Panc1 (cell line): ENCODE results near the gene PPP1R15B. TPM values are rescaled to one million over a fixed set of nuclear protein-coding genes. Genes with fewer than 3 reads are reported as not detected.

Experiments
- ATAC-seq: fragments of 200-7000 bp; cut with Tn5 transposase; 2 replicates; pipeline ENCODE4 v1.9.1; 2020; ENCODE audit warnings: mild to moderate bottlenecking, moderate library complexity
- BruUV-seq: library from RNA; stranded (reverse); fragments of 400-500 nt; replicated peaks from 2 replicates; lab custom pipeline; 2021; lab: Mats Ljungman, UMichigan
- CTCF ChIA-PET: fragments of 300-600 bp; sonication (Branson Sonifier 250); formaldehyde crosslinking; loops from one replicate; lab custom pipeline; 2022; ENCODE audit warnings: antibody characterized with exemption; lab: Charles Lee
- POLR2A ChIA-PET: fragments of 300-600 bp; sonication (Branson Sonifier 250); formaldehyde crosslinking; loops from one replicate; lab custom pipeline; 2022; ENCODE audit warnings: antibody characterized with exemption; lab: Charles Lee
- DNase-seq: peaks from one replicate; pipeline ENCODE4 v3.0.0-alpha.2; 2010; ENCODE audit warnings: low read depth, low spot score
- H3K27ac ChIP-seq: 2 replicates; pipeline ENCODE4 v1.5.1; 2011; ENCODE audit warnings: mild to moderate bottlenecking, low read length, inconsistent platforms
- H3K27me3 ChIP-seq: fragments of 200-500 bp; sonication (Bioruptor generic); 2 replicates; pipeline ENCODE4 v1.6.0; 2014; ENCODE audit warnings: low read length, inconsistent platforms; ENCODE audit not compliant: control insufficient read depth, insufficient read depth
- H3K36me3 ChIP-seq: fragments of 200-500 bp; sonication (Bioruptor generic); 2 replicates; pipeline ENCODE4 v1.5.1; 2014; ENCODE audit warnings: inconsistent platforms, mild to moderate bottlenecking, low read length, moderate library complexity; ENCODE audit not compliant: control insufficient read depth, insufficient read depth
- H3K4me1 ChIP-seq: 2 replicates; pipeline ENCODE4 v1.5.1; 2011; ENCODE audit warnings: inconsistent platforms, mild to moderate bottlenecking, low read length, moderate library complexity; ENCODE audit not compliant: control insufficient read depth, insufficient read depth
- H3K4me3 ChIP-seq, 2 experiments: 2 replicates each; pipeline ENCODE4 v1.5.1; 2011 to 2012; ENCODE audit warnings: low read depth in 2 of 2, low read length in 2 of 2, mild to moderate bottlenecking in 2 of 2, inconsistent platforms in 1 of 2, moderate library complexity in 1 of 2
- H3K9me3 ChIP-seq: fragments of 200-500 bp; sonication (Bioruptor generic); 2 replicates; pipeline ENCODE4 v1.5.1; 2014; ENCODE audit warnings: low read depth, mild to moderate bottlenecking, inconsistent platforms, low read length, moderate library complexity; ENCODE audit not compliant: control insufficient read depth, insufficient read depth
- CTCF ChIP-seq: fragments of 450-650 bp; IDR thresholded peaks from 2 replicates; pipeline ENCODE4 v1.5.1; 2017; ENCODE audit warnings: mild to moderate bottlenecking
- POLR2AphosphoS5 ChIP-seq: IDR thresholded peaks from 2 replicates; pipeline ENCODE4 v1.6.1; 2012; ENCODE audit warnings: mild to moderate bottlenecking, low read depth, low read length, moderate library complexity
- REST ChIP-seq, 2 experiments: IDR thresholded peaks; 2 replicates each; pipeline ENCODE4 v1.6.1; 2011 to 2012; ENCODE audit warnings: low read depth in 2 of 2, control low read depth in 1 of 2, low read length in 1 of 2, mild to moderate bottlenecking in 1 of 2, moderate library complexity in 1 of 2; ENCODE audit not compliant: insufficient read depth in 1 of 2
- SIN3A ChIP-seq: IDR thresholded peaks from 2 replicates; pipeline ENCODE4 v1.6.1; 2012; ENCODE audit warnings: low read depth, mild to moderate bottlenecking, low read length, moderate library complexity, borderline replicate concordance; ENCODE audit not compliant: insufficient read depth
- TCF7L2 ChIP-seq: IDR thresholded peaks from 2 replicates; pipeline ENCODE4 v1.6.1; 2011; ENCODE audit warnings: mild to moderate bottlenecking, low read depth, low read length, inconsistent platforms
- in situ Hi-C: cut with HindIII; loops from 2 replicates; pipeline ENCODE4 v1.10.0; 2016; ENCODE audit warnings: low sequenced_read_pairs, low pct_unique_long_range_greater_than_20kb
- intact Hi-C: fragments of 100-400 bp; cut with micrococcal nuclease; formaldehyde crosslinking; loops from one replicate; pipeline ENCODE4 v1.10.0; 2022; ENCODE audit not compliant: unreplicated experiment
- total RNA-seq: library from RNA; stranded (reverse); gene quantifications from one replicate; pipeline ENCODE4 v1.2.1, GENCODE V29; 2021; ENCODE audit not compliant: unreplicated experiment

Gene PPP1R15B
- total RNA-seq, 1 experiment from 2014 or later, result 51.1 TPM

DNA sequence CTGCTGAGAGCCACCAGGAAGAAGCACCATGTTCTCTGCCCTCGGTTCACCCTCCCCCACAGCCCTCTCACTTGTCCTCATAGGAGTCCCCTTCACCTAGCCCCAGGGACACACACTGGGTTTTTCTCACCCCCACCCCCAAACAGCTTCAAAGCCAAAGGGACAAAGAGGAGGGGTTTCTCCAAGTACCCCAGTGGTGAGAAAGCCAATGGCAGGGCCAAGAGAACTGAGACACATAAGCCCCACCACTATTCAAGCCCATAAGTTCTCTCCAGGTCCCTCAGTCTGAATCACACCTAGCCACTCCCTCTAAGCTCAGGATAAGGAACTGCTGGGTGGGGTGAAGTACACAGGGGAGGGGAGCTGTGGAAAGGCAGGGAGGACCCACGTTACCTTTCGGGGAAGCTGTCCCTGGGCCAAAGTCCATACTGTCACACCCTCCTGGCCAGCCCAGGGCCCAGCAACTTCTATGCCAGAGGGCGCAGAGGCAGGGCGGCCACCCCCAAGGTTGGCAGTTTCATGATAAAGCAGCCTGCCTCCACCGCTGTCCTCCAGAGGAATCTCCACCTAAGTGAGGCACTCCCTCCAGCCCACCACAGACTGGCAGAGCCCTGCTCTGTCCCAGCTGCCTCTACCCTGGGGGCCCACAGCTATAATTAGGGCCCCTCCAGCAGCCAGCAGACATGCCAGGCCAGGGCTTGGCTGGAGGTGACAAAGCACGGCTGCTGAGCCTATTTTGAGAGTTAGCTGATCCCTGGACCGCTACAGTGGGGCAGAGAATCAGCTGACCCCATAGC, 39.0 kb upstream of the PPP1R15B start:
- no peak overlapping the region for H3K4me3 ChIP-seq

More for the DNA sequence above, 39.0 kb upstream of the PPP1R15B start:
- no TSS peak for BruUV-seq
- Histone ChIP-seq H3K36me3 (no peaks in the 10 kb centered on the region), H3K4me1 (peaks cover 3% of the 10 kb centered on the region; the same call in 1 of the 2 replicates), H3K9me3 (no peaks in the 10 kb centered on the region), H3K27ac (no peak overlapping the region), H3K27me3 (no peaks in the 10 kb centered on the region)
- ChIA-PET POLR2A (no interaction called here), CTCF (interaction anchor here (0.6 kb wide), 1 partner anchor 19 kb away, joined by 7 read pairs; no protein-coding TSS in a partner anchor)
- in situ Hi-C loops, result no loop called here
- intact Hi-C loops, result no loop called here
- TF ChIP-seq TCF7L2 (no peak), REST (IDR thresholded peaks at IDR 0.05; ENCODE audit: insufficient read depth in 1 of 2, low read depth in 2 of 2, low read length in 1 of 2) (no peak), POLR2AphosphoS5 (no peak), CTCF (no peak), SIN3A (no peak)
- ATAC-seq, result no peak
- no peak for DNase-seq
